Measurements from ENCODE around the gene KLHDC7A. TPM values are rescaled to one million over a fixed set of nuclear protein-coding genes. Genes with fewer than 3 reads are reported as not detected.

The KLHDC7A gene
- total and polyA plus RNA-seq, 11 donors, result 0.05 to 0.16 (median 0.12) TPM; not detected in 8

- DNase-seq, result no peak
- 63 to 73% (median 71%) methylated on average over 2 of the region's 2 CpGs for WGBS, 4 donors
- Histone ChIP-seq H3K4me3 (no peak overlapping the region), H3K9me3 (peaks cover 0 to 6% (median 0%) of the 10 kb centered on the region in 12 donors), H3K36me3 (no peaks in the 10 kb centered on the region), H3K27me3 (peaks cover 0 to 31% (median 0%) of the 10 kb centered on the region in 9 donors), H3K4me1 (peaks cover 0 to 11% (median 0%) of the 10 kb centered on the region in 12 donors), H3K27ac (no peak overlapping the region)
- ATAC-seq, result no peak
- intact Hi-C loops (cut with DNase I), result no loop called here
- TF ChIP-seq CTCF (IDR thresholded peaks at IDR 0.05) (no peak), POLR2A (IDR thresholded peaks at IDR 0.05) (no peak)
These were observed 4.0 kb downstream of the KLHDC7A start for GRCh38 chr1:18484721-18485120.

- TF ChIP-seq CTCF (IDR thresholded peaks at IDR 0.05), result no peak
- Histone ChIP-seq H3K36me3 (no peaks in the 10 kb centered on the region), H3K4me3 (no peak overlapping the region), H3K27ac (no peak overlapping the region), H3K4me1 (peaks cover 0 to 11% (median 0%) of the 10 kb centered on the region in 12 donors), H3K27me3 (peaks cover 0 to 36% (median 0%) of the 10 kb centered on the region in 9 donors), H3K9me3 (peaks cover 0 to 9% (median 0%) of the 10 kb centered on the region in 12 donors)
- no peak for ATAC-seq
- intact Hi-C loops (cut with DNase I), result no loop called here
- no peak for DNase-seq
- 84 to 88% (median 86%) methylated on average over 4 of the region's 4 CpGs for WGBS, 4 donors
These were observed 4.5 kb downstream of the KLHDC7A start for GRCh38 chr1:18485227-18485626.

GRCh38 chr1:18486195-18486594 lies 5.5 kb downstream of the KLHDC7A start:
- DNase-seq (no peak), ATAC-seq (no peak)
- H3K4me1 ChIP-seq, result peaks cover 0 to 3% (median 0%) of the 10 kb centered on the region in 12 donors
- WGBS, 4 donors, result 32 to 44% (median 37%) methylated on average over 7 of the region's 7 CpGs
- no peak overlapping the region for H3K4me3 ChIP-seq
- H3K36me3 ChIP-seq, result no peaks in the 10 kb centered on the region
- no peak overlapping the region for H3K27ac ChIP-seq
- peaks cover 0 to 42% (median 0%) of the 10 kb centered on the region in 9 donors for H3K27me3 ChIP-seq
- H3K9me3 ChIP-seq, result peaks cover 0 to 9% (median 0%) of the 10 kb centered on the region in 12 donors
- intact Hi-C loops (cut with DNase I), result no loop called here
- TF ChIP-seq POLR2A (IDR thresholded peaks at IDR 0.05) (no peak), CTCF (IDR thresholded peaks at IDR 0.05) (no peak)

- 88 to 98% (median 93%) methylated on average over 2 of the region's 2 CpGs for whole genome bisulfite sequencing, 4 donors
- no peaks in the 10 kb centered on the region for H3K4me1 ChIP-seq
- ATAC-seq (no peak), DNase-seq (no peak)
- no peaks in the 10 kb centered on the region for H3K36me3 ChIP-seq
- H3K9me3 ChIP-seq, result peaks cover 0 to 9% (median 0%) of the 10 kb centered on the region in 12 donors
- intact Hi-C loops (cut with DNase I), result no loop called here
- H3K4me3 ChIP-seq, result no peak overlapping the region
- TF ChIP-seq CTCF (IDR thresholded peaks at IDR 0.05) (no peak), POLR2A (IDR thresholded peaks at IDR 0.05) (no peak)
- H3K27ac ChIP-seq, result no peak overlapping the region
- peaks cover 0 to 20% (median 0%) of the 10 kb centered on the region in 9 donors for H3K27me3 ChIP-seq
These were observed 8.8 kb downstream of the KLHDC7A start for GRCh38 chr1:18489417-18490143.

Data from heart left ventricle (tissue), 16 donors.